ENCODE results near the gene ZBED4. TPM values are rescaled to one million over a fixed set of nuclear protein-coding genes. Genes with fewer than 3 reads are reported as not detected.

The ZBED4 gene
- total and polyA plus RNA-seq, 2 of the 13 experiments (the other 11 are each of a cell fraction or from before 2014, with no cell fraction given) = 5.4 to 9.6 TPM

DNA sequence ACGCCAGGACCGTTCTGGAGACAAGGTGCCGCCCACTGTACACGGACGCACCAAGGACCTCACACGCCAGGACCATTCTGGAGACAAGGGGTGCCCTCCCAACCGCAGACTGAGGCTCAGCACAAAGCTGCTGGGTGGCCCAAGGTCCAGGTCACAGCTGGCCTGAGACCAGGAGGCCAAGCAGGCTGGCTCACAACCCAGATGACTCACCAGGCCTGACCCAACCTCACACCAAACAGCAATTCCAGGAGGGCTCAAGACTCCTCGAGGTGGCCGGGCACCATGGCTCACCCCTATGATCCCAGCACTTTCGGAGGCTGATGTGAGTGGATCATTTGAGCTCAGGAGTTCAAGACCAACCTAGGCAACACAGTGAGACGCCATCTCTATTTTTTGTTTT, 40.8 kb upstream of the ZBED4 start (continued):
- TF ChIP-seq FOSL2 (CRISPR knock-in tag; IDR thresholded peaks at IDR 0.05) = peak; percentile 81

DNA sequence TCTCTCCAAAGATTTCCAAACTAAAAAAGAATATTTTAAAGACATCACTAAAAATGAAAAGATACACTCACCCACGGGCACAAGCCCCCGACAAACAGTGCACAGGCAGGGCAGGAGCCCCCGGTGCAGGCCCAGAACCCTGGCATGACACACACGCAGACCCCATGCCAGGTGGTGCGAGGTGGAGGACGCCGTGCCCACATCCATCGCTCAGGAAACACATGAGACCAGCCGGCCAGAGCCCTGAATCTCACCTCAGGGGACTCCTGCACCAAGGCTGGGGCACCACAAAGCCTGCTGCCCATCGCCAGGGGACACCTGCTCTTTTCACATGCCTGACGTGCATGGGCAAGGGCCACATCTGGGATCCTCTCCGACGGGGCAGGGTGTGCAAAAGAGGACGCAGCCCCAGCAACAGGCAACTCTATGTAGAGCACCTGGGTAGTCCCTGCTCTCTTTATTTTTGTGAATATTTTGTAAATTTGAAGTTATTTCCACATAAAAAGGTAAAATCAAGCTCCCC, 39.4 kb upstream of the ZBED4 start:
- H3K27me3 ChIP-seq (ENCODE audit: control insufficient read depth in 1 of 2, insufficient read depth in 2 of 2, low read length in 2 of 2) = no peaks in the 10 kb centered on the region
- ATAC-seq (no peak), DNase-seq (ENCODE audit: low spot score) (no peak), FAIRE-seq (no peak)
- peaks cover 7% of the 10 kb centered on the region; the same call in 1 of the 2 replicates for H3K4me1 ChIP-seq (ENCODE audit: insufficient read depth, low read length)
- ChIA-PET CTCF (ENCODE audit: low intra/inter-chr PET ratio, low total read pairs) (interaction anchor here (1.4 kb wide), 1 partner anchor 16 kb away, joined by 4 read pairs; no protein-coding TSS in a partner anchor), POLR2A (no interaction called here)
- intact Hi-C loops (cut with micrococcal nuclease; ENCODE audit: unreplicated experiment) = no loop called here
- TF ChIP-seq AGO2 (optimal IDR thresholded peaks at IDR 0.05; ENCODE audit: low read depth, low read length) (peak; percentile 68), RBFOX2 (IDR thresholded peaks at IDR 0.05; ENCODE audit: low read depth, low read length) (0 out of 2 replicates have a peak, but pooled peaks have one; percentile 26), MBD4 (IDR thresholded peaks at IDR 0.05; ENCODE audit: borderline replicate concordance, low read length) (no peak)
- H3K4me2 ChIP-seq (ENCODE audit: low read depth, low read length) = no peak overlapping the region
- BruUV-seq (replicated peaks) = no TSS peak
- WGBS (ENCODE audit: low lambda C conversion rate) = 98% methylated on average over 9 of the region's 14 CpGs
- in situ Hi-C loops (cut with HindIII; ENCODE audit: extremely low pct_ligation_motif_present, low pct_unique_long_range_greater_than_20kb) = no loop called here
- H2AFZ ChIP-seq (ENCODE audit: low read length) = no peak overlapping the region
- no peak overlapping the region for H3K9ac ChIP-seq (ENCODE audit: insufficient read depth, low read depth, low read length)
- no peak overlapping the region for H3K27ac ChIP-seq (ENCODE audit: extremely low read length, insufficient read depth, low read length)
- peaks cover 17 to 53% of the 10 kb centered on the region in 2 experiments; a peak in 4 of 5 replicates for H3K36me3 ChIP-seq (replicated peaks in 1 of 2; ENCODE audit: control insufficient read depth in 1 of 2, insufficient read depth in 2 of 2, low read length in 2 of 2)
- no peaks in the 10 kb centered on the region for H3K9me3 ChIP-seq (ENCODE audit: low read length)
- peaks cover 90% of the 10 kb centered on the region for H3K79me2 ChIP-seq (ENCODE audit: insufficient read depth, low read length)
- H3K4me3 ChIP-seq (replicated peaks in 1 of 3; ENCODE audit: insufficient read depth in 1 of 3, low read depth in 2 of 3, low read length in 3 of 3) = no peak overlapping the region
- peaks cover 64% of the 10 kb centered on the region for H4K20me1 ChIP-seq (ENCODE audit: insufficient read depth, low read length)

DNA sequence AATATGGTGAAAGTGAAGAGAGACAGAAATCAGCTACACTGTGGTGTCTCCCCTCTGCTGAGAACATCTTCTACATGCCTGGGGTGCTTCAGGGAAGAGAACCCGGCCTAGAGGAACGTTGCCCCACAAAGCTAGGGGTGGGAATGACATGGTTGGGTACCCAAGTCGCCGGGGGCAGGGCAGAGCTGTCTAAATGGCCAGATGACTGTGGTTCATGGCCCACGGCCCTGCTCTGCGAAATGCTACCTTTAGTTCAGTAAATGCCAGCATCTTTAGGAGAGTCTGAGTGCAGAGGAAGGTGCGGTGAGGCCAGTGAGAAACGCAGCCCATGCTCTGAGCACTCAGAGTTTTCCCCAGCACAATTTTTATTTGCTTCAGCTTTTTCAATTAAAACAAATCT, 38.8 kb upstream of the ZBED4 start:
- in situ Hi-C loops (cut with HindIII; ENCODE audit: extremely low pct_ligation_motif_present, low pct_unique_long_range_greater_than_20kb) (no loop called here), intact Hi-C loops (cut with micrococcal nuclease; ENCODE audit: unreplicated experiment) (no loop called here)
- H3K9me3 ChIP-seq (ENCODE audit: low read length) = no peaks in the 10 kb centered on the region
- no peak overlapping the region for H2AFZ ChIP-seq (ENCODE audit: low read length)
- H3K79me2 ChIP-seq (ENCODE audit: insufficient read depth, low read length) = peaks cover 89% of the 10 kb centered on the region
- H3K36me3 ChIP-seq (replicated peaks in 1 of 2; ENCODE audit: control insufficient read depth in 1 of 2, insufficient read depth in 2 of 2, low read length in 2 of 2) = peaks cover 17 to 52% of the 10 kb centered on the region in 2 experiments; a peak in 4 of 5 replicates
- H3K4me3 ChIP-seq (replicated peaks in 1 of 3; ENCODE audit: insufficient read depth in 1 of 3, low read depth in 2 of 3, low read length in 3 of 3) = no peak overlapping the region
- ChIA-PET CTCF (ENCODE audit: low intra/inter-chr PET ratio, low total read pairs) (interaction anchor here (1.4 kb wide), 1 partner anchor 16 kb away, joined by 4 read pairs; no protein-coding TSS in a partner anchor), POLR2A (no interaction called here)
- H3K4me1 ChIP-seq (ENCODE audit: insufficient read depth, low read length) = peaks cover 7% of the 10 kb centered on the region; the same call in 1 of the 2 replicates
- WGBS (ENCODE audit: low lambda C conversion rate) = 92% methylated on average over 8 of the region's 8 CpGs
- H3K4me2 ChIP-seq (ENCODE audit: low read depth, low read length) = no peak overlapping the region
- FAIRE-seq (no peak), DNase-seq (ENCODE audit: low spot score) (no peak), ATAC-seq (no peak)
- no peak overlapping the region for H3K27ac ChIP-seq (ENCODE audit: extremely low read length, insufficient read depth, low read length)
- H3K9ac ChIP-seq (ENCODE audit: insufficient read depth, low read depth, low read length) = no peak overlapping the region
- BruUV-seq (replicated peaks) = no TSS peak
- peaks cover 59% of the 10 kb centered on the region for H4K20me1 ChIP-seq (ENCODE audit: insufficient read depth, low read length)
- no peaks in the 10 kb centered on the region for H3K27me3 ChIP-seq (ENCODE audit: control insufficient read depth in 1 of 2, insufficient read depth in 2 of 2, low read length in 2 of 2)
- no peak for TF ChIP-seq ZNF333 (CRISPR knock-in tag; IDR thresholded peaks at IDR 0.05; ENCODE audit: borderline replicate concordance)
- TF ChIP-seq SP5 (CRISPR knock-in tag; IDR thresholded peaks at IDR 0.05; ENCODE audit: borderline replicate concordance, low read depth) = no peak
- no peak for TF ChIP-seq POLR2A (IDR thresholded peaks at IDR 0.05; ENCODE audit: insufficient read depth in 1 of 2, low read depth in 2 of 2, low read length in 2 of 2)
- no peak for TF ChIP-seq ZNF709 (CRISPR knock-in tag; IDR thresholded peaks at IDR 0.05)
- TF ChIP-seq ZNF460 (CRISPR knock-in tag; IDR thresholded peaks at IDR 0.05; ENCODE audit: borderline replicate concordance) = no peak
- no peak for TF ChIP-seq RELA (CRISPR knock-in tag; IDR thresholded peaks at IDR 0.05)
- TF ChIP-seq ZNF598 (CRISPR knock-in tag; IDR thresholded peaks at IDR 0.05; ENCODE audit: borderline replicate concordance) = no peak
- TF ChIP-seq ZNF781 (CRISPR knock-in tag; IDR thresholded peaks at IDR 0.05; ENCODE audit: borderline replicate concordance, not compliant biosample characterization) = no peak
- no peak for TF ChIP-seq NR1H2 (CRISPR knock-in tag; IDR thresholded peaks at IDR 0.05; ENCODE audit: borderline replicate concordance, low read depth)
- TF ChIP-seq, protein P1, sequence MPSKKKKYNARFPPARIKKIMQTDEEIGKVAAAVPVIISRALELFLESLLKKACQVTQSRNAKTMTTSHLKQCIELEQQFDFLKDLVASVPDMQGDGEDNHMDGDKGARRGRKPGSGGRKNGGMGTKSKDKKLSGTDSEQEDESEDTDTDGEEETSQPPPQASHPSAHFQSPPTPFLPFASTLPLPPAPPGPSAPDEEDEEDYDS (CRISPR knock-in tag; IDR thresholded peaks at IDR 0.05) = no peak
- TF ChIP-seq, protein P2, sequence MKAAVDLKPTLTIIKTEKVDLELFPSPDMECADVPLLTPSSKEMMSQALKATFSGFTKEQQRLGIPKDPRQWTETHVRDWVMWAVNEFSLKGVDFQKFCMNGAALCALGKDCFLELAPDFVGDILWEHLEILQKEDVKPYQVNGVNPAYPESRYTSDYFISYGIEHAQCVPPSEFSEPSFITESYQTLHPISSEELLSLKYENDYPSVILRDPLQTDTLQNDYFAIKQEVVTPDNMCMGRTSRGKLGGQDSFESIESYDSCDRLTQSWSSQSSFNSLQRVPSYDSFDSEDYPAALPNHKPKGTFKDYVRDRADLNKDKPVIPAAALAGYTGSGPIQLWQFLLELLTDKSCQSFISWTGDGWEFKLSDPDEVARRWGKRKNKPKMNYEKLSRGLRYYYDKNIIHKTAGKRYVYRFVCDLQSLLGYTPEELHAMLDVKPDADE (CRISPR knock-in tag; IDR thresholded peaks at IDR 0.05) = no peak
- no peak for TF ChIP-seq KDM5A (IDR thresholded peaks at IDR 0.05; ENCODE audit: borderline replicate concordance, low read length)
- TF ChIP-seq ZNF644 (CRISPR knock-in tag; IDR thresholded peaks at IDR 0.05; ENCODE audit: low read depth) = no peak
- no peak for TF ChIP-seq GTF2F1 (IDR thresholded peaks at IDR 0.05; ENCODE audit: low read length)

Data from HepG2 (cell line).